H9 (cell line): ENCODE data around the gene RIMBP2. TPM values are rescaled to one million over a fixed set of nuclear protein-coding genes. Genes with fewer than 3 reads are reported as not detected.

Source experiments
- DNase-seq: peaks from one replicate; pipeline ENCODE4 v3.0.0-alpha.2; 2017
- H2AFZ ChIP-seq: one replicate; pipeline ENCODE4 v1.6.1; 2013; ENCODE audit warnings: mild to moderate bottlenecking, low read length, control low read depth, moderate library complexity
- H2AK5ac ChIP-seq: 2 replicates; pipeline ENCODE4 v1.6.1; 2013; ENCODE audit warnings: low read length, control low read depth, mixed read lengths; ENCODE audit not compliant: insufficient read length
- H2BK120ac ChIP-seq: one replicate; pipeline ENCODE4 v1.6.1; 2013; ENCODE audit warnings: low read depth, mild to moderate bottlenecking, low read length, control low read depth, inconsistent platforms; ENCODE audit not compliant: poor library complexity, severe bottlenecking
- H2BK12ac ChIP-seq: 2 replicates; pipeline ENCODE4 v1.6.1; 2013; ENCODE audit warnings: low read length, control low read depth, mixed read lengths, low read depth; ENCODE audit not compliant: insufficient read length
- H2BK15ac ChIP-seq: 2 replicates; pipeline ENCODE4 v1.6.1; 2013; ENCODE audit warnings: low read depth, low read length, control low read depth
- H2BK20ac ChIP-seq: one replicate; pipeline ENCODE4 v1.6.1; 2013; ENCODE audit warnings: low read depth, mild to moderate bottlenecking, low read length, control low read depth, inconsistent platforms; ENCODE audit not compliant: poor library complexity, severe bottlenecking
- H2BK5ac ChIP-seq: 2 replicates; pipeline ENCODE4 v1.6.1; 2013; ENCODE audit warnings: low read length, control low read depth, mixed read lengths; ENCODE audit not compliant: insufficient read length
- H3K14ac ChIP-seq: 2 replicates; pipeline ENCODE4 v1.6.1; 2013; ENCODE audit warnings: low read length, control low read depth; ENCODE audit not compliant: insufficient read depth
- H3K18ac ChIP-seq: 2 replicates; pipeline ENCODE4 v1.6.1; 2013; ENCODE audit warnings: low read depth, mild to moderate bottlenecking, mixed read lengths, low read length, control low read depth; ENCODE audit not compliant: insufficient read length
- H3K23ac ChIP-seq: 2 replicates; pipeline ENCODE4 v1.6.1; 2013; ENCODE audit warnings: low read length, control low read depth, mixed read lengths, low read depth; ENCODE audit not compliant: insufficient read length
- H3K23me2 ChIP-seq: 2 replicates; pipeline ENCODE4 v1.6.1; 2013; ENCODE audit warnings: low read depth, mild to moderate bottlenecking, mixed read lengths, low read length, control low read depth; ENCODE audit not compliant: insufficient read length, poor library complexity, severe bottlenecking
- H3K27ac ChIP-seq: 2 replicates; pipeline ENCODE4 v1.5.1; 2013; ENCODE audit warnings: low read length, control low read depth, mixed read lengths, low read depth; ENCODE audit not compliant: insufficient read length
- H3K27me3 ChIP-seq: 2 replicates; pipeline ENCODE4 v1.6.1; 2013; ENCODE audit warnings: low read length, control low read depth, inconsistent platforms; ENCODE audit not compliant: insufficient read depth
- H3K4ac ChIP-seq: 2 replicates; pipeline ENCODE4 v1.6.1; 2013; ENCODE audit warnings: low read depth, mild to moderate bottlenecking, control low read depth, inconsistent platforms, low read length, moderate library complexity
- H3K4me1 ChIP-seq: 2 replicates; pipeline ENCODE4 v1.6.1; 2013; ENCODE audit warnings: low read length, control low read depth, inconsistent platforms; ENCODE audit not compliant: insufficient read depth
- H3K4me2 ChIP-seq: 2 replicates; pipeline ENCODE4 v1.6.1; 2013; ENCODE audit warnings: low read length, control low read depth, mixed read lengths; ENCODE audit not compliant: insufficient read length, insufficient read depth
- H3K56ac ChIP-seq: 2 replicates; pipeline ENCODE4 v1.6.1; 2013; ENCODE audit warnings: low read depth, mild to moderate bottlenecking, mixed read lengths, low read length, control low read depth; ENCODE audit not compliant: insufficient read length
- H3K79me1 ChIP-seq: 2 replicates; pipeline ENCODE4 v1.6.1; 2013; ENCODE audit warnings: low read depth, mild to moderate bottlenecking, moderate library complexity, low read length, control low read depth, inconsistent platforms; ENCODE audit not compliant: insufficient read depth, poor library complexity, severe bottlenecking
- H3K79me2 ChIP-seq: 2 replicates; pipeline ENCODE4 v1.6.1; 2013; ENCODE audit warnings: low read length, control low read depth, inconsistent platforms; ENCODE audit not compliant: insufficient read depth
- H3K9ac ChIP-seq: 2 replicates; pipeline ENCODE4 v1.6.1; 2013; ENCODE audit warnings: low read length, control low read depth, mixed read lengths; ENCODE audit not compliant: insufficient read length; ENCODE audit errors: extremely low read depth
- H3K9me3 ChIP-seq: one replicate; pipeline ENCODE4 v1.6.1; 2013; ENCODE audit warnings: low read depth, low read length, inconsistent platforms; ENCODE audit not compliant: control insufficient read depth
- H3T11ph ChIP-seq: one replicate; pipeline ENCODE4 v1.6.1; 2013; ENCODE audit warnings: mild to moderate bottlenecking, low read length, control low read depth, inconsistent platforms
- H4K20me1 ChIP-seq: one replicate; pipeline ENCODE4 v1.6.1; 2013; ENCODE audit not compliant: control insufficient read depth, insufficient read length, insufficient read depth
- H4K5ac ChIP-seq: 2 replicates; pipeline ENCODE4 v1.6.1; 2013; ENCODE audit warnings: low read depth, mild to moderate bottlenecking, mixed read lengths, low read length, control low read depth; ENCODE audit not compliant: insufficient read length
- H4K8ac ChIP-seq: replicated peaks from 2 replicates; pipeline ENCODE4 v1.6.1; 2013; ENCODE audit warnings: low read length, control low read depth, mixed read lengths, low read depth; ENCODE audit not compliant: insufficient read length
- H4K91ac ChIP-seq: 2 replicates; pipeline ENCODE4 v1.6.1; 2013; ENCODE audit warnings: low read depth, mild to moderate bottlenecking, moderate library complexity, mixed read lengths, low read length, control low read depth; ENCODE audit not compliant: insufficient read length
- H3K27ac Mint-ChIP-seq, 3 experiments: 2 replicates in 2 of 3; 3 replicates in 1 of 3; pipeline ENCODE4 v1.8.0; 2020 to 2021; ENCODE audit warnings: mixed read lengths in 3 of 3, mild to moderate bottlenecking in 1 of 3, moderate library complexity in 1 of 3
- H3K27me3 Mint-ChIP-seq: 2 replicates; pipeline ENCODE4 v1.8.0; 2021; ENCODE audit warnings: low read depth, mild to moderate bottlenecking, moderate library complexity, mixed read lengths
- H3K36me3 Mint-ChIP-seq, 3 experiments: 2 replicates in 2 of 3; 3 replicates in 1 of 3; pipeline ENCODE4 v1.8.0; 2020 to 2021; ENCODE audit warnings: low read depth in 3 of 3, mixed read lengths in 3 of 3; ENCODE audit not compliant: insufficient read depth in 1 of 3
- H3K4me1 Mint-ChIP-seq, 2 experiments: 2 replicates each; pipeline ENCODE4 v1.8.0; 2020; ENCODE audit warnings: mixed read lengths in 2 of 2
- H3K4me3 Mint-ChIP-seq, 2 experiments: 2 replicates in 1 of 2; 3 replicates in 1 of 2; pipeline ENCODE4 v1.8.0; 2020 to 2021; ENCODE audit warnings: mild to moderate bottlenecking in 2 of 2, mixed read lengths in 2 of 2, moderate library complexity in 1 of 2
- H3K9me3 Mint-ChIP-seq, 2 experiments: 2 replicates in 1 of 2; 3 replicates in 1 of 2; pipeline ENCODE4 v1.8.0; 2020; ENCODE audit warnings: mild to moderate bottlenecking in 2 of 2, mixed read lengths in 2 of 2, moderate library complexity in 1 of 2
- CTCF ChIP-seq: fragments of 200-600 bp; sonication (generic); conservative IDR thresholded peaks from 3 replicates; pipeline ENCODE4 v1.8.0; 2021; ENCODE audit warnings: antibody characterized with exemption, mild to moderate bottlenecking
- WGBS: extraction: QIAGEN DNeasy Blood & Tissue Kit; methylation state at CpG from one replicate; pipeline ENCODE4 v1.1.7; 2013; ENCODE audit warnings: missing lambda C conversion rate, low lambda C conversion rate, mixed read lengths; ENCODE audit not compliant: insufficient read length; ENCODE audit errors: extremely low coverage; 5-methylcytosine and 5-hydroxymethylcytosine counted together
- total RNA-seq: library from RNA; stranded (reverse); gene quantifications from 2 replicates; pipeline ENCODE4 v1.2.1, GENCODE V29; 2021

The RIMBP2 gene
- total RNA-seq, 1 experiment from 2014 or later, result 0.70 TPM

DNA sequence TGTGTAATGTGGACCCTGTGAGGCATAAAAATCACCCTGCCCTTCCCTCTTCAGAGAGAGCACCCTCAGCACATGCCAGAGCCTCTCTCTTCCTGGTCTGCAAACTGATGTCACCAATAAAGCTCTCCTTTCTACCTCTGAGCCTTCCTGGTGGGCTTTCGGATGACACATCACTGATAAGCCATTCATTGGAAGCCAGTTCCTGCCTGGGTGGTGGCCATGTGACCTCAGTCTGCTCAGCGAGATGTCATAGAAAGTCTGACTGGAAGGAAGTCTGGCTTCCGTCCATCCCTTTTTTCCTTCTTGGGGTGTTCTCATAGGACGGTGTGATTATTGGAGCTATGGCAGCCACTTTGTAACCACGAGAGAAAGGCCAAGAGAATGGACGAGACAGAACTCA is 282.7 kb downstream of the RIMBP2 start:
- no peak overlapping the region for H4K91ac ChIP-seq
- H3K4me1 Mint-ChIP-seq, result peaks cover 0 to under 1% of the 10 kb centered on the region in 2 experiments; a peak in 1 of 4 replicates
- no peak overlapping the region for H2BK20ac ChIP-seq
- no peak overlapping the region; a peak in 1 of 7 replicates for H3K27ac Mint-ChIP-seq
- no peak overlapping the region for H2BK12ac ChIP-seq
- H3K79me2 ChIP-seq, result no peaks in the 10 kb centered on the region
- H4K20me1 ChIP-seq, result no peaks in the 10 kb centered on the region
- no peaks in the 10 kb centered on the region for H3K4me1 ChIP-seq
- H3T11ph ChIP-seq, result no peak overlapping the region
- H2BK120ac ChIP-seq, result no peak overlapping the region
- H3K14ac ChIP-seq, result no peak overlapping the region
- no peak overlapping the region for H3K9ac ChIP-seq
- H3K27me3 ChIP-seq, result no peaks in the 10 kb centered on the region
- H3K9me3 Mint-ChIP-seq, result peaks cover 0 to 2% of the 10 kb centered on the region in 2 experiments; a peak in 1 of 5 replicates
- H3K27ac ChIP-seq, result no peak overlapping the region
- H3K23ac ChIP-seq, result no peak overlapping the region
- no peaks in the 10 kb centered on the region for H3K9me3 ChIP-seq
- no peak overlapping the region for H2AK5ac ChIP-seq
- no peak overlapping the region for H3K56ac ChIP-seq
- H3K36me3 Mint-ChIP-seq, result no peaks in the 10 kb centered on the region
- no peak overlapping the region for H3K4ac ChIP-seq
- H3K23me2 ChIP-seq, result no peaks in the 10 kb centered on the region
- no peak for DNase-seq
- no peak overlapping the region for H3K4me2 ChIP-seq
- no peak overlapping the region for H2BK15ac ChIP-seq
- H2AFZ ChIP-seq, result no peak overlapping the region
- peaks cover 2% of the 10 kb centered on the region; the same call in 1 of the 2 replicates for H3K27me3 Mint-ChIP-seq
- no CpG with 5 or more reads among the region's 6 CpGs for WGBS
- H3K79me1 ChIP-seq, result no peaks in the 10 kb centered on the region
- no peak overlapping the region for H2BK5ac ChIP-seq
- no peak overlapping the region for H3K18ac ChIP-seq
- no peak overlapping the region for H3K4me3 Mint-ChIP-seq
- H4K8ac ChIP-seq, result no peak overlapping the region
- TF ChIP-seq CTCF, result no peak
- no peak overlapping the region for H4K5ac ChIP-seq
